LNCaP clone FGC (cell line): ENCODE data around the gene MORN1.

Experiments
- DNase-seq: peaks from one replicate; pipeline ENCODE4 v3.0.0-alpha.2; 2011; ENCODE audit warnings: low read depth
- H3K4me3 ChIP-seq: 2 replicates; pipeline ENCODE4 v1.5.1; 2011; ENCODE audit warnings: mild to moderate bottlenecking, low read depth, low read length, control low read depth
- CTCF ChIP-seq: IDR thresholded peaks from 2 replicates; pipeline ENCODE4 v1.5.1; 2012; ENCODE audit warnings: mild to moderate bottlenecking; ENCODE audit not compliant: control insufficient read depth, insufficient read depth; ENCODE audit errors: extremely low read depth

Gene MORN1

GRCh38 chr1:2274231-2274928 is 117.0 kb downstream of the MORN1 start:
- no peak overlapping the region for H3K4me3 ChIP-seq
- no peak for DNase-seq
- TF ChIP-seq CTCF = no peak

GRCh38 chr1:2273401-2274090 is 117.8 kb downstream of the MORN1 start:
- no peak overlapping the region for H3K4me3 ChIP-seq
- no peak for DNase-seq
- TF ChIP-seq CTCF = no peak

GRCh38 chr1:2272686-2273400 is 118.5 kb downstream of the MORN1 start:
- no peak for DNase-seq
- TF ChIP-seq CTCF = no peak
- no peak overlapping the region for H3K4me3 ChIP-seq

GRCh38 chr1:2271841-2272655 is 119.3 kb downstream of the MORN1 start:
- no peak for DNase-seq
- TF ChIP-seq CTCF = no peak
- H3K4me3 ChIP-seq = no peak overlapping the region
